ENCODE data around the gene HMGCS1. TPM values are rescaled to one million over a fixed set of nuclear protein-coding genes. Genes with fewer than 3 reads are reported as not detected.
"Not testable (repeated sequence)": the region's sequence is repeated elsewhere in the genome, so short reads cannot be mapped to it uniquely, and the experiment has no call there.

Gene HMGCS1
- total RNA-seq, 1 experiment from 2014 or later: 211 TPM

- intact Hi-C loops (cut with micrococcal nuclease; ENCODE audit: unreplicated experiment): no loop called here
- no TSS peak for BruUV-seq (replicated peaks)
- TF ChIP-seq CTCF (IDR thresholded peaks at IDR 0.05; ENCODE audit: insufficient read depth in 1 of 2, low read depth in 1 of 2, low read length in 1 of 2, severe bottlenecking in 1 of 2, unreplicated experiment in 1 of 2): no peak
- ChIA-PET CTCF (no interaction called here), POLR2A (no interaction called here)
- Mint-ChIP-seq H3K9me3 (ENCODE audit: unreplicated experiment) (peaks cover 17% of the 10 kb centered on the region), H3K4me1 (ENCODE audit: low read depth, unreplicated experiment) (no peaks in the 10 kb centered on the region), H3K27ac (ENCODE audit: unreplicated experiment) (no peak overlapping the region), H3K36me3 (ENCODE audit: insufficient read depth, unreplicated experiment) (no peaks in the 10 kb centered on the region), H3K27me3 (ENCODE audit: insufficient read depth, unreplicated experiment) (no peaks in the 10 kb centered on the region), H3K4me3 (ENCODE audit: unreplicated experiment) (no peak overlapping the region)
- Histone ChIP-seq H3K36me3 (ENCODE audit: control insufficient read depth, insufficient read depth, low read length) (no peaks in the 10 kb centered on the region), H3K27me3 (replicated peaks; ENCODE audit: control insufficient read depth, insufficient read depth, low read length) (no peaks in the 10 kb centered on the region), H3K9me3 (no peaks in the 10 kb centered on the region; the same call in 1 of the 2 replicates), H3K4me1 (no peaks in the 10 kb centered on the region), H3K4me3 (ENCODE audit: low read depth, low read length) (no peak overlapping the region)
- DNase-seq: no peak
These were observed 42.6 kb downstream of the HMGCS1 start for GRCh38 chr5:43270645-43271044.

- TF ChIP-seq CTCF (IDR thresholded peaks at IDR 0.05; ENCODE audit: insufficient read depth in 1 of 2, low read depth in 1 of 2, low read length in 1 of 2, severe bottlenecking in 1 of 2, unreplicated experiment in 1 of 2): no peak
- H3K27ac Mint-ChIP-seq (ENCODE audit: unreplicated experiment): no peak overlapping the region
- H3K27me3 ChIP-seq (replicated peaks; ENCODE audit: control insufficient read depth, insufficient read depth, low read length): no peaks in the 10 kb centered on the region
These were observed 44.9 kb downstream of the HMGCS1 start for GRCh38 chr5:43268188-43268820.

GRCh38 chr5:43262269-43262668 lies 50.9 kb downstream of the HMGCS1 start:
- H3K27me3 Mint-ChIP-seq (ENCODE audit: insufficient read depth, unreplicated experiment); DNase-seq; BruUV-seq (replicated peaks); CTCF ChIA-PET; POLR2A ChIA-PET; H3K9me3 ChIP-seq; H3K4me3 Mint-ChIP-seq (ENCODE audit: unreplicated experiment); H3K4me3 ChIP-seq (ENCODE audit: low read depth, low read length); H3K27me3 ChIP-seq (replicated peaks; ENCODE audit: control insufficient read depth, insufficient read depth, low read length); H3K4me1 Mint-ChIP-seq (ENCODE audit: low read depth, unreplicated experiment); intact Hi-C loops (cut with micrococcal nuclease; ENCODE audit: unreplicated experiment); H3K36me3 Mint-ChIP-seq (ENCODE audit: insufficient read depth, unreplicated experiment); H3K36me3 ChIP-seq (ENCODE audit: control insufficient read depth, insufficient read depth, low read length); H3K27ac Mint-ChIP-seq (ENCODE audit: unreplicated experiment); H3K4me1 ChIP-seq: not testable (repeated sequence)
- peaks cover 19% of the 10 kb centered on the region for H3K9me3 Mint-ChIP-seq (ENCODE audit: unreplicated experiment)

More at GRCh38 chr5:43268188-43268820, 44.9 kb downstream of the HMGCS1 start:
- ChIA-PET CTCF (no interaction called here), POLR2A (no interaction called here)
- H3K4me1 Mint-ChIP-seq (ENCODE audit: low read depth, unreplicated experiment): no peaks in the 10 kb centered on the region
- no TSS peak for BruUV-seq (replicated peaks)
- no peaks in the 10 kb centered on the region for H3K36me3 ChIP-seq (ENCODE audit: control insufficient read depth, insufficient read depth, low read length)
- no peaks in the 10 kb centered on the region for H3K4me1 ChIP-seq
- H3K4me3 ChIP-seq (ENCODE audit: low read depth, low read length): no peak overlapping the region
- H3K36me3 Mint-ChIP-seq (ENCODE audit: insufficient read depth, unreplicated experiment): no peaks in the 10 kb centered on the region
- intact Hi-C loops (cut with micrococcal nuclease; ENCODE audit: unreplicated experiment): no loop called here
- DNase-seq: no peak
- H3K27me3 Mint-ChIP-seq (ENCODE audit: insufficient read depth, unreplicated experiment): peaks cover 4% of the 10 kb centered on the region
- H3K4me3 Mint-ChIP-seq (ENCODE audit: unreplicated experiment): no peak overlapping the region
- no peaks in the 10 kb centered on the region; the same call in 1 of the 2 replicates for H3K9me3 ChIP-seq
- H3K9me3 Mint-ChIP-seq (ENCODE audit: unreplicated experiment): peaks cover 24% of the 10 kb centered on the region
